Naive thymus-derived CD8-positive, alpha-beta T cell (primary cell): ENCODE measurements around the gene OPCML. TPM values are rescaled to one million over a fixed set of nuclear protein-coding genes. Genes with fewer than 3 reads are reported as not detected.

ENCODE experiments used
- ATAC-seq, 2 donors: fragments of 150-1000 bp; cut with Tn5 transposase in 1 of 2; sonication (Bioruptor Pico), chemical (Tn5 transposase) in 1 of 2; 1 replicate in 1 of 2; 2 replicates in 1 of 2; pipeline ENCODE4 v1.10.0; 2021; ENCODE audit warnings: mild to moderate bottlenecking in 2 of 2, moderate library complexity in 2 of 2
- POLR2A ChIA-PET: fragments of 350-600 bp; sonication (Branson Sonifier 250); formaldehyde crosslinking; loops from one replicate; lab custom pipeline; 2021; ENCODE audit warnings: antibody characterized with exemption; lab: Charles Lee
- DNase-seq, 10 donors: peaks; one replicate each; pipeline versions ENCODE4 v3.0.0 to v3.0.0-alpha.2; 2020 to 2022
- H3K27ac Mint-ChIP-seq, 10 donors: one replicate each; pipeline ENCODE4 v1.8.0; 2020 to 2022; ENCODE audit warnings: mild to moderate bottlenecking in 10 of 10, mixed read lengths in 10 of 10, moderate library complexity in 4 of 10, inconsistent platforms in 1 of 10
- H3K27me3 Mint-ChIP-seq, 5 donors: one replicate each; pipeline ENCODE4 v1.8.0; 2021 to 2022; ENCODE audit warnings: mixed read lengths in 5 of 5
- H3K36me3 Mint-ChIP-seq, 3 donors: one replicate each; pipeline ENCODE4 v1.8.0; 2020 to 2022; ENCODE audit warnings: mixed read lengths in 3 of 3, mild to moderate bottlenecking in 2 of 3, inconsistent platforms in 1 of 3
- H3K4me1 Mint-ChIP-seq, 4 donors: one replicate each; pipeline ENCODE4 v1.8.0; 2021 to 2022; ENCODE audit warnings: mixed read lengths in 4 of 4
- H3K4me3 Mint-ChIP-seq, 10 donors: one replicate each; pipeline ENCODE4 v1.8.0; 2020 to 2022; ENCODE audit warnings: mild to moderate bottlenecking in 10 of 10, mixed read lengths in 10 of 10, moderate library complexity in 6 of 10, inconsistent platforms in 1 of 10
- H3K9me3 Mint-ChIP-seq, 9 donors: one replicate each; pipeline ENCODE4 v1.8.0; 2020 to 2022; ENCODE audit warnings: mixed read lengths in 9 of 9, mild to moderate bottlenecking in 3 of 9, inconsistent platforms in 1 of 9, moderate library complexity in 1 of 9
- polyA plus RNA-seq, 3 donors: library from polyadenylated mRNA; unstranded; fragments of 300-500 nt; fragmentation: Illumina TruSeq; gene quantifications; one replicate each; pipeline ENCODE4 v1.2.3, GENCODE V29; 2021
- total RNA-seq, 8 experiments: library from RNA in 2 of 8; stranded (reverse) in 2 of 8; gene quantifications; one replicate each; pipeline ENCODE4 v1.2.3 and lab custom pipeline; 2021 to 2026

OPCML gene
- total and polyA plus RNA-seq, 5 experiments from 2014 or later, result not detected

DNA sequence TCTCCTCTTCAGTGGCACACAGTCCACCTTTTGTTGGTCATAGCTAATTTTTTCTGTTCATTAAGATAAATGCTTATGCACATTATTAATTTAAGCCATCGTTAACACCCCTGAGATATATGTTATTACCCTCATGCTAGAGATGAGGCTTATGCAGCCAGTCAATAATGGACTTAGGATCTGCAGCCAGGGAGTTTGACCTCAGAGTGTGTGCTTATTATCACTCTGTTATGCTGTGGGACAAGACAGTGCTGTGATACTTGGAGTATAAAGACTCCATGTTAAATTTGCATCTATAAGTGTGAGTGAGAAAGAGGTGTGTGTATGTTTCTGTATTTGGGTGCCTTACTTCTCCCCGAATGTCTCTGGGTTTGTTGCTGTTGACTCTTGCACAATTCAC is 969.3 kb downstream of the OPCML start:
- Mint-ChIP-seq H3K9me3 (peaks cover 0 to 20% (median 6%) of the 10 kb centered on the region in 9 donors), H3K27ac (no peak overlapping the region), H3K4me3 (no peak overlapping the region), H3K4me1 (no peaks in the 10 kb centered on the region), H3K36me3 (no peaks in the 10 kb centered on the region), H3K27me3 (peaks cover 0 to 50% (median 1%) of the 10 kb centered on the region in 5 donors)
- ATAC-seq, result no peak
- no peak for DNase-seq
- POLR2A ChIA-PET, result no interaction called here

DNA sequence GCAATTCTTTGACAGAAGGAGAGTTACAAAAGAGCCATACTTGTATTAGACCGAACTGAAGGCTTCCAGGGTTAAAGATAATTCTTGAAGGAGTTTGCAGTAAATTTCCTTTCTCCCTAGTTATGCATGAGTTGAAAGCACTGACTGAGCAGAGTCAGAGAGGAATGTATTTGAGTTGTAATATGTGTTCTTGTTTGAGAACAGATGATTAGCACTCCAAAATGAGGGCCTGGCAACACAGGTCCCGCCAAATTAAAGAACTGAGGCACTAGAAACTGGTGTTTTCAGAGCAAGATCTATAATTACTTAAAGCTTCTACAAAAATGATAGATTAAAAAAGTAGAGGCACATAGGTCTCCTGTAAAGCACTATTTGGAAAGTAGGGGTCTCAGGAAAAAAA is 970.4 kb downstream of the OPCML start:
- POLR2A ChIA-PET, result no interaction called here
- H3K36me3 Mint-ChIP-seq, result no peaks in the 10 kb centered on the region
- peaks cover 0 to 21% (median 2%) of the 10 kb centered on the region in 9 donors for H3K9me3 Mint-ChIP-seq
- peaks cover 0 to 47% (median 1%) of the 10 kb centered on the region in 5 donors for H3K27me3 Mint-ChIP-seq
- no peak for ATAC-seq
- H3K4me1 Mint-ChIP-seq, result no peaks in the 10 kb centered on the region
- H3K4me3 Mint-ChIP-seq, result no peak overlapping the region
- no peak for DNase-seq
- H3K27ac Mint-ChIP-seq, result no peak overlapping the region

DNA sequence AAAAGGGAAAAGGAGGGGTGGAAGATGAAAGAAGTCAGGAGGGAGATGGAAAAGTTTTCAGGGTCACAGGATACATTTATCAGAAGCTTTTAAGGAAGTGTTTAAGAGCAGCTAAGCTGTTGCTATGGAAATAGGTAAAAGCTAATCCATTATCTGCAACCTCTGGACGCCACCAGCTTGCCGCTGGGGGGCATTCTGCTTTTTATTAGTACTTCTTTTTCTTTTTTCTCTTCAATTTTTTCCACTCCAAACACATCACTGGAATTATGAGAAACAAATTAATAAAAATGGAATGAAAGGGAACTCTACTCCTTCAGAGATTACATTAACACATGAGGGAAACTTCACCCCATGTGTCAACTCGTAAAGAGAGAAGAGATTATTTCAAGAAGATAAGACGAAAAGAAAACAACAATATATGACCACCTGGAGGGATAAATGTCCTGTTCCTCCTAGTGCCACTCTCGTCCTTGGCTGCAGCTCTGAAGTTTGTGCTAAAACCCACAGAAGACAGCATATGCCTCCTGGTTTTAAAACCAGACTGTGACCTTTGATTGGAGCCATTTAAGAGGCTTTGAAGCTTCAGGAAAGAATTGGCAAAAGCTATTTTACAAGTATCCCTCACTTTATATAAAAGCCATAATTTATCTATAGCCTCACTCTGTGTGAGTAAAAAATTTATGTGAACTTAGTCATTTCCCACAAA is 972.8 kb downstream of the OPCML start:
- H3K36me3 Mint-ChIP-seq, result no peaks in the 10 kb centered on the region
- ATAC-seq, result no peak
- no peak overlapping the region for H3K27ac Mint-ChIP-seq
- POLR2A ChIA-PET, result no interaction called here
- peaks cover 0 to 28% (median 1%) of the 10 kb centered on the region in 5 donors for H3K27me3 Mint-ChIP-seq
- H3K4me1 Mint-ChIP-seq, result no peaks in the 10 kb centered on the region
- DNase-seq, result no peak
- H3K4me3 Mint-ChIP-seq, result no peak overlapping the region
- H3K9me3 Mint-ChIP-seq, result peaks cover 0 to 21% (median 5%) of the 10 kb centered on the region in 9 donors

DNA sequence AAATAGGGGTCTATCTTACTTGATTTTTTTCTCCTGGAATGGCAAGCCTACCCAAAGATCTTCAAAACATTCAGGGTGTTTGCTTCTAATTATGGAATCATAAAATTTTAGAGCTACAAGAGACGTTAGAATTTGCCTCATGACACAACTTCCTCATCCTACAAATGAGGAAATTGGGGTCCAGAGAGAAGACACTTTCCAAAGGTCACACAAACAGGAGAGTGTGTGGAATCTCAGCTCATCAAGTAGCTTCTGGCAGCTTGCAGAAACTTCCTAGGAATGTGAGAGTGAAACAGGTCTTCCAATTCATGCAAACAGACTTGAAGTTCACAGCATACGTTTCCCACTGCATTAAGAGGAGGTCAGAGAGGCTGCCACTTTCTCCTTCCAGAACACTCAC is 976.0 kb downstream of the OPCML start:
- ATAC-seq (no peak), DNase-seq (no peak)
- no peak overlapping the region for H3K4me3 Mint-ChIP-seq
- no peaks in the 10 kb centered on the region for H3K4me1 Mint-ChIP-seq
- peaks cover 0 to 32% (median 9%) of the 10 kb centered on the region in 9 donors for H3K9me3 Mint-ChIP-seq
- peaks cover 0 to 21% (median 1%) of the 10 kb centered on the region in 5 donors for H3K27me3 Mint-ChIP-seq
- H3K36me3 Mint-ChIP-seq, result no peaks in the 10 kb centered on the region
- H3K27ac Mint-ChIP-seq, result no peak overlapping the region
- POLR2A ChIA-PET, result no interaction called here

DNA sequence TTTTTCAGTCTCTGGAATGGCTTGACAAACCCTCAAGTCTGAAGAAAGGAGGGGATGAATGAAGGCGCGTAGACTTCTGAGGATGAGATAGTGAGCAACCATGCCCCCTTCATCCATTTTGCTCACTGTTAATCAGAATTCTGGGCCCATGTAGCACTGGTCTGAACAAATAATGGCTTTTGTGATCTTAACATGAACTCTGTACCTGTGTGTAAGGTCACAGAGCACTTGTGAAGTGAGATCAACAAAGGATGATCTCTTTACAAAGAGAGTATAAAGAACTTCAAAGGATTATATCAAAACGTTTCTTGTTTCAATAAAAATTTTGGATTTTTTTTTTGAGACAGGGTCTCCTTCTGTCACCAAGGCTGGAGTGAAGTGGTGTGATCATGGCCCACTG is 976.7 kb downstream of the OPCML start:
- POLR2A ChIA-PET, result no interaction called here
- Mint-ChIP-seq H3K4me3 (no peak overlapping the region), H3K4me1 (no peaks in the 10 kb centered on the region), H3K27ac (no peak overlapping the region), H3K27me3 (peaks cover 0 to 16% (median 1%) of the 10 kb centered on the region in 5 donors), H3K9me3 (peaks cover 0 to 25% (median 9%) of the 10 kb centered on the region in 9 donors), H3K36me3 (no peaks in the 10 kb centered on the region)
- no peak for ATAC-seq
- no peak for DNase-seq

DNA sequence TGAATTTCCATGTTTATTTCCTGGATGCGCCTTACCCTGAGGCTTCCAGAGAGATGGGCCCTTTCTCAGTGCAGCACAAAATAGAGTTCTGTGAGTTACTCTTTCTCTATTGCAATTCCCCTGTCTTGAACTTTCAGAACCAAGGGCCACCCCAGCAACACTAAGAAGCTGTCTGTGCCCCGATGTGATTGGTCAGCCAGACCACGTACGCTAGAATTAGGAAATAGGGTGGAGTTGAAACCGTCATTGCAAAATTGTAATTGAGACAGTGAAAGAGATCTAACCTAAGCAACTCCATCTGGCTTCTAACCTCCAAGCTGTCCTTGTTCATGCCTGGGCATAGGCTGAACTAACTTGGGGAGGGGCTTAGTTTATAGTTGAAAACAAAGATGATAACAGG is 981.3 kb downstream of the OPCML start:
- Mint-ChIP-seq H3K4me3 (no peak overlapping the region), H3K27ac (no peak overlapping the region), H3K4me1 (peaks cover 0 to 2% (median 0%) of the 10 kb centered on the region in 4 donors), H3K36me3 (no peaks in the 10 kb centered on the region), H3K9me3 (peaks cover 0 to 18% (median 7%) of the 10 kb centered on the region in 9 donors), H3K27me3 (peaks cover 0 to 3% (median 0%) of the 10 kb centered on the region in 5 donors)
- ATAC-seq (no peak), DNase-seq (no peak)
- POLR2A ChIA-PET, result no interaction called here

DNA sequence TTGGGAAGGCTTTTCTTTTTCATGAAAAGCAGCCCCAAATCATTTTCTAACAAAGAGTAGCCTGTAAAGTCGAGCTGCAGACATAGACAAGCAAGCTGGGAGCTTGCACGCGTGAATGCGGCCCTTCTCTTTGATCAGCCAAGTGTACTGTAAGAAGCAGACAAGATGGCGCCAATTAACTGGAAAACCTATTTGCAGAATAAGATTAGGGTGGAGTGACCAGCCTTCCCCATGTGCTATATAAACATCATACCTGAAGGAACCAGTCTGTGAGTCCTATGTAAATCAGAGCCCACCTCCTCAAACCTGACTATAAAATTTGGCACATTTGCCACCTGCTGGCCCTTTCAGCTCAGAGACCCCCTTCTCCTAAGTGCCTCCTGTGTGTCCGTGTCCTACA is 982.7 kb downstream of the OPCML start:
- Mint-ChIP-seq H3K27ac (no peak overlapping the region), H3K4me1 (peaks cover 0 to 2% (median 0%) of the 10 kb centered on the region in 4 donors), H3K4me3 (no peak overlapping the region), H3K27me3 (peaks cover 0 to 3% (median 0%) of the 10 kb centered on the region in 5 donors), H3K36me3 (no peaks in the 10 kb centered on the region), H3K9me3 (peaks cover 0 to 19% (median 7%) of the 10 kb centered on the region in 9 donors)
- no peak for ATAC-seq
- POLR2A ChIA-PET, result no interaction called here
- DNase-seq, result no peak

DNA sequence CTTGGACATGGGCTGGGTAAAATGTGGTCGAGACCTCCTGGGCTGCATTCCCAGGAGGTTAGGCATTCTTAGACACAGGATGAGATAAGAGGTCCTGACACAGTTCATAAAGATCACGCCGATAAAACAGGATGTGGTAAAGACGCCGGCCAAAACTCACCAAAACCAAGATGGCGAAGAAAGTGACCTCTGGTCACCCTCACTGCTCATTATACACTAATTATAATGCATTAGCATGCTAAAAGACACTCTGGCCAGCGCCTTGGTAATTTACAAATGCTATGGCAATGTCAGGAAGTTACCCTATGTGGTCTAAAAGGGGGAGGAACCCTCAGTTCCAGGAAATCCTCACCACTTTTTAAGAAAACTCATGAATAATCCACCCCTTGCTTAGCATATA is 983.3 kb downstream of the OPCML start:
- H3K4me1 Mint-ChIP-seq, result peaks cover 0 to 2% (median 0%) of the 10 kb centered on the region in 4 donors
- H3K4me3 Mint-ChIP-seq, result no peak overlapping the region
- POLR2A ChIA-PET, result no interaction called here
- no peak for ATAC-seq
- no peak overlapping the region for H3K27ac Mint-ChIP-seq
- peaks cover 0 to 3% (median 0%) of the 10 kb centered on the region in 5 donors for H3K27me3 Mint-ChIP-seq
- DNase-seq, result no peak
- peaks cover 0 to 17% (median 7%) of the 10 kb centered on the region in 9 donors for H3K9me3 Mint-ChIP-seq
- no peaks in the 10 kb centered on the region for H3K36me3 Mint-ChIP-seq

DNA sequence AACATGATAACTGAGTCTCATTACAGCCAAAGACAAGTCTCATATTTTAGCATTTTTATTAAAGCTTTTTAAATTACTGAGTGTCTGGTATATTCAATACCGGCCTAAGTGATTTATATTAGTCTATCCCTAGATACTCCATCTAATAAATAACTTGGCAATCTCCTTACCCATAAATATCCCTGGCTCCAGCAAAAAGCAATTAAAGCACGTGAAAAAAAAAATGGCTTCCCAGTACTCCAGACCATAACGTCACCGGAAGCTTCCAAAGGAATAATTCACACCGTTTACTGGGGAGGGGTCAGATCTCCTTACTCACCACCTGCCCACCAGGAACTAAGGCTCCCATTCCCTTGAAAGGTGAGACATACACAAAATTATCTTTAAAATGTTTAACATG is 988.3 kb downstream of the OPCML start:
- ATAC-seq, result no peak
- Mint-ChIP-seq H3K27me3 (peaks cover 0 to 3% (median 0%) of the 10 kb centered on the region in 5 donors), H3K27ac (no peak overlapping the region), H3K9me3 (peaks cover 0 to 7% (median 0%) of the 10 kb centered on the region in 9 donors), H3K4me3 (no peak overlapping the region), H3K4me1 (peaks cover 0 to 2% (median 0%) of the 10 kb centered on the region in 4 donors), H3K36me3 (no peaks in the 10 kb centered on the region)
- DNase-seq, result no peak
- POLR2A ChIA-PET, result no interaction called here

DNA sequence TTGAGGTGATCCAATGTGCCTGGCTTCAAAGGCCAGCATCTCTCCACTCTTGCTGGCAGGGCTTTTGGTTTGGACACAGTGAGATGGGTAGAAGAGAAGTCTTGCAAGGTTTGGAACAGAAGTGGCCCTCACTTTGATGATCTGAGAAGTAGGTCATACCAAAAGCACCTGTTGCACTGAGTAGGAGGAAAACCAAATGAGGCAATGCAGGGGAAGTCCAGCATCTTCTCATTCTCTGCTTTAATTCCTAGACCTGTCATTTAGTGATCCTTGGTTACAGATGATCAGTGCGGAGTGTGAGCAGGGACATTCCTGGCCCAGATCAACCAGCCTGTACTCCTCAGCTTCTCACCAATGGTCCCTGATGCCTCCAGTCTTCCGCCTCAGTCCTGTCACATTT is 990.5 kb downstream of the OPCML start:
- peaks cover 0 to 3% (median 0%) of the 10 kb centered on the region in 5 donors for H3K27me3 Mint-ChIP-seq
- no peaks in the 10 kb centered on the region for H3K4me1 Mint-ChIP-seq
- no peak for DNase-seq
- H3K27ac Mint-ChIP-seq, result no peak overlapping the region
- peaks cover 0 to 4% (median 0%) of the 10 kb centered on the region in 9 donors for H3K9me3 Mint-ChIP-seq
- no peak overlapping the region for H3K4me3 Mint-ChIP-seq
- no peak for ATAC-seq
- POLR2A ChIA-PET, result no interaction called here
- no peaks in the 10 kb centered on the region for H3K36me3 Mint-ChIP-seq

DNA sequence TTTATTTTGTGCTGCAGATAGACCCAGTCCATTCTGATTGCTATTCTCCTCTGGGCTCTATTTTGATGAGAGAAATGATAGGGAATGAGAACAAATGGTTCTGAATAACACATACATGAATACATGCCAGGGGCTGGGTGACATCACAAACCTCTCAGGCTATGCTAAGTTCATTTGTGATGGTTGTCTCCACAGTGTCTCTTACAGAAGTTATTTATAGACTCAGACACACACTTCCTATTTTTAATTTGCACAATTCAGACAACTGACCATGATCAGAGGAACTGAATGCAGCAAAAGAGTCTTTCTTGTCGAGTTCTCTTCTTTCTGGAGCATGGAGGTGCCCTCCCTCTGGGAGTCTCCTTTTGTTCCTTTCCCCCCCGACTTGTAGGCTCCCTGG is 991.7 kb downstream of the OPCML start:
- Mint-ChIP-seq H3K9me3 (peaks cover 0 to under 1% (median 0%) of the 10 kb centered on the region in 9 donors), H3K4me3 (no peak overlapping the region), H3K27ac (no peak overlapping the region), H3K27me3 (peaks cover 0 to 3% (median 0%) of the 10 kb centered on the region in 5 donors), H3K36me3 (no peaks in the 10 kb centered on the region), H3K4me1 (no peaks in the 10 kb centered on the region)
- DNase-seq, result no peak
- ATAC-seq, result no peak
- POLR2A ChIA-PET, result no interaction called here

DNA sequence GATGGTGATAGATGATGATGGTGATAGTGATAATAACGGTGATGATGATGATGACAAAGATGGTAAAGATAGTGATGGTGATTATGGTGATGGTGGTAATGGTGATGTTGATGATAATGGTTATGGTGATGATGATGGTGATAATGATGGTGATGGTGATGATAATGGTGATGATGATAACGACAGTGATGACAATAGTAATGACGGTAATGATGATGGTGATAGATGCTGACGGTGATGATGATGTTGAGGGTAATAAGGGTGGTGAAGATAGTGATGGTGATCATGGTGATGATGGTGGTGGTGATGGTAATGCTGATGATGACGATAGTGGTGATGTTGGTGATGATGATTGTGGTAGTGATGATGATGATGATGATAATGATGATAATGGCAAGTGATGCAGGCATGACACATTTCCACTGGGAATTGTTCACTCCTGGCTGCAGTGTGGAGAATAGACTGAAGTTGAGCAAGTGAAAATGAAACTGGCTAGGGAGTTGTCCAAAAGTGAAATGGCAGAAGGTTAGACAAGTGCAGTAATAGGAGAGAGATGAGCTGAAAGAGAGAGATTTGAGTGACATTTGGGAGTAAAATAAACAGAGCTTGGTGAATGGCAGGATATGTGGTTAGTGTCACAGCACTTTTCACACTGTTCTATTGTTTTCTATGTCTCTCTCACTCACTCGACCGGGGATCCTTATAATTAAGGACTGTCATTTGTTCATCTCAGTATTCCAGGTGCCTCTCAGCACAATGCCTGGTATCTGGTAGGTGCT is 992.5 kb downstream of the OPCML start:
- peaks cover 0 to 3% (median 0%) of the 10 kb centered on the region in 5 donors for H3K27me3 Mint-ChIP-seq

DNA sequence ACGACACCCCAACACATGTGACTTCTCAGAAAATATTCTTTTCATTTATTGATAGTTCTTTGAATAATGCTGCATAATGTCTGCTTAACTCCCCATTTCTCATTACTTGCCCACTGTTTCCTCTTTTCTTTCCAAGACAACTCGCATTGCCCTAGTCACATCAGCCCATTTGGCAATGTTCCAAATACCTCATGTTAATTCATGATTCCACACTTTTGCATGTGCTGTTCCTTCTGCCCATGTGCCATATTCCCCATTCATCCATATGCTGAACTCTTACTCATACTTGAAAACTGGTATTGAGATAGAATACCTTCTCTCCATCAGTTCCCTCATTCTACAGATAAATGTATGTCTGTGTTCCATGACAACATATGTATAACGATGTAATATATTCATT is 993.7 kb downstream of the OPCML start:
- H3K36me3 Mint-ChIP-seq, result no peaks in the 10 kb centered on the region
- ATAC-seq (no peak), DNase-seq (no peak)
- H3K27me3 Mint-ChIP-seq, result peaks cover 0 to 3% (median 0%) of the 10 kb centered on the region in 5 donors
- H3K9me3 Mint-ChIP-seq, result no peaks in the 10 kb centered on the region
- H3K27ac Mint-ChIP-seq, result no peak overlapping the region
- POLR2A ChIA-PET, result no interaction called here
- no peak overlapping the region for H3K4me3 Mint-ChIP-seq
- H3K4me1 Mint-ChIP-seq, result no peaks in the 10 kb centered on the region

More for the DNA sequence above, 992.5 kb downstream of the OPCML start:
- no peak for DNase-seq
- Mint-ChIP-seq H3K36me3 (no peaks in the 10 kb centered on the region), H3K27ac (no peak overlapping the region), H3K9me3 (no peaks in the 10 kb centered on the region), H3K4me1 (no peaks in the 10 kb centered on the region), H3K4me3 (no peak overlapping the region)
- POLR2A ChIA-PET, result no interaction called here
- ATAC-seq, result no peak
